H1 (cell line): Measurements from ENCODE around the gene UBE3B. TPM values are rescaled to one million over a fixed set of nuclear protein-coding genes. Genes with fewer than 3 reads are reported as not detected.

Experiments used
- BACH1 ChIP-seq: IDR thresholded peaks from 2 replicates; pipeline ENCODE4 v1.6.1; 2012; ENCODE audit warnings: low read length, improper control_type of control experiment
- BRCA1 ChIP-seq: IDR thresholded peaks from 2 replicates; pipeline ENCODE4 v1.6.1; 2012; ENCODE audit warnings: low read depth, low read length, improper control_type of control experiment
- CBX8 ChIP-seq: fragments of 300-800, 300-1000 bp; sonication (generic); IDR thresholded peaks from 2 replicates; pipeline ENCODE4 v1.7.1; 2016; ENCODE audit warnings: low read depth, low read length, borderline replicate concordance
- CHD1 ChIP-seq: IDR thresholded peaks from 2 replicates; pipeline ENCODE4 v1.6.1; 2012; ENCODE audit warnings: low read depth, low read length, improper control_type of control experiment
- CHD2 ChIP-seq: IDR thresholded peaks from 2 replicates; pipeline ENCODE4 v1.6.1; 2012; ENCODE audit warnings: low read length, improper control_type of control experiment
- EZH2 ChIP-seq: fragments of 200-600 bp; sonication (generic); IDR thresholded peaks from 2 replicates; pipeline ENCODE4 v1.7.1; 2012; ENCODE audit warnings: low read depth, mild to moderate bottlenecking, moderate library complexity, low read length, inconsistent platforms; ENCODE audit not compliant: severe bottlenecking
- GABPA ChIP-seq: IDR thresholded peaks from 2 replicates; pipeline ENCODE4 v1.6.1; 2011; ENCODE audit warnings: mild to moderate bottlenecking, low read length, moderate library complexity, borderline replicate concordance; ENCODE audit not compliant: insufficient read depth
- JUND ChIP-seq: IDR thresholded peaks from 2 replicates; pipeline ENCODE4 v1.6.1; 2011; ENCODE audit warnings: mild to moderate bottlenecking, improper control_type of control experiment, low read length
- KDM5A ChIP-seq: fragments of 200-600 bp; IDR thresholded peaks from 2 replicates; pipeline ENCODE4 v1.7.1; 2012; ENCODE audit warnings: mild to moderate bottlenecking, low read length, inconsistent platforms, mixed read lengths
- MAFK ChIP-seq: IDR thresholded peaks from 2 replicates; pipeline ENCODE4 v1.6.1; 2012; ENCODE audit warnings: low read depth, mild to moderate bottlenecking, improper control_type of control experiment, low read length
- MAX ChIP-seq: IDR thresholded peaks from 2 replicates; pipeline ENCODE4 v1.6.1; 2012; ENCODE audit warnings: inconsistent platforms
- NANOG ChIP-seq: IDR thresholded peaks from 2 replicates; pipeline ENCODE4 v1.6.1; 2011; ENCODE audit warnings: low read length, low read depth, mild to moderate bottlenecking, inconsistent platforms; ENCODE audit not compliant: insufficient read depth, poor library complexity, severe bottlenecking
- POLR2AphosphoS5 ChIP-seq: IDR thresholded peaks from 2 replicates; pipeline ENCODE4 v1.6.1; 2011; ENCODE audit warnings: low read depth, low read length
- SAP30 ChIP-seq: fragments of 300-600 bp; sonication (generic); IDR thresholded peaks from 2 replicates; pipeline ENCODE4 v1.7.1; 2012; ENCODE audit warnings: low read length, moderate library complexity, mild to moderate bottlenecking, inconsistent platforms; ENCODE audit not compliant: insufficient read depth, insufficient replicate concordance
- SIN3A ChIP-seq, 2 experiments: IDR thresholded peaks in 1 of 2; conservative IDR thresholded peaks in 1 of 2; 2 replicates each; pipeline ENCODE4 v1.6.1; 2011 to 2012; ENCODE audit warnings: low read length in 2 of 2, improper control_type of control experiment in 1 of 2, low read depth in 1 of 2, mild to moderate bottlenecking in 1 of 2
- SIRT6 ChIP-seq: IDR thresholded peaks from one replicate; pipeline ENCODE4 v1.7.1; 2012; ENCODE audit warnings: low read length, inconsistent platforms
- SIX5 ChIP-seq: IDR thresholded peaks from 2 replicates; pipeline ENCODE4 v1.6.1; 2011; ENCODE audit warnings: mild to moderate bottlenecking, low read depth, low read length
- SP1 ChIP-seq: IDR thresholded peaks from 2 replicates; pipeline ENCODE4 v1.6.1; 2011; ENCODE audit warnings: low read depth, low read length
- SRF ChIP-seq: IDR thresholded peaks from 2 replicates; pipeline ENCODE4 v1.6.1; 2011; ENCODE audit warnings: mild to moderate bottlenecking, low read depth, low read length, moderate library complexity
- TAF1 ChIP-seq: IDR thresholded peaks from 2 replicates; pipeline ENCODE4 v1.6.1; 2011; ENCODE audit warnings: mild to moderate bottlenecking, low read depth, low read length
- TAF7 ChIP-seq: optimal IDR thresholded peaks from 2 replicates; pipeline ENCODE3; 2011; ENCODE audit warnings: low read depth, mild to moderate bottlenecking, inconsistent platforms, low read length, moderate library complexity, borderline replicate concordance
- TCF12 ChIP-seq: IDR thresholded peaks from 2 replicates; pipeline ENCODE4 v1.6.1; 2011; ENCODE audit warnings: low read depth, mild to moderate bottlenecking, low read length
- YY1 ChIP-seq: IDR thresholded peaks from 2 replicates; pipeline ENCODE4 v1.6.1; 2011; ENCODE audit warnings: low read depth, mild to moderate bottlenecking, low read length
- polyA plus RNA-seq, 7 experiments: library from polyadenylated mRNA; depleted of rRNA in 3 of 7; stranded (reverse) in 5 of 7; unstranded in 2 of 7; fragments of >200 nt in 5 of 7; fragments of 200-250 nt in 2 of 7; gene quantifications; 1 replicate in 5 of 7; 2 replicates in 1 of 7; 4 replicates in 1 of 7; pipeline versions ENCODE4 v1.2.1 to v1.2.3, GENCODE V29; 2011 to 2013; ENCODE audit warnings: missing spikeins in 2 of 7, mixed read lengths in 2 of 7
- total RNA-seq: library from RNA; stranded (reverse); fragmentation: NEBNext Ultra II Directional; extraction: Animal tissue kit (Norgen Biotek cat#: 25700); gene quantifications from 2 replicates; pipeline ENCODE4 v1.2.1, GENCODE V29; 2021
- TF ChIP-seq, protein P1 (sequence below): IDR thresholded peaks from 2 replicates; pipeline ENCODE4 v1.6.1; 2012; ENCODE audit warnings: inconsistent platforms

The UBE3B gene
- total and polyA plus RNA-seq, 2 of the 8 experiments (the other 6 are each of a cell fraction or from before 2014, with no cell fraction given): 14.0 to 21.1 TPM

- TF ChIP-seq TAF1: peak; percentile 65
- peak; percentile 95 for TF ChIP-seq SP1
- peak; percentile 47; the same call in 1 of the 2 replicates for TF ChIP-seq BRCA1
- TF ChIP-seq JUND: peak; percentile 71; the same call in 1 of the 2 replicates
- TF ChIP-seq CBX8: no peak
- peak; percentile 61 for TF ChIP-seq CHD2
- TF ChIP-seq SIN3A (conservative IDR thresholded peaks at IDR 0.05 in 1 of 2, IDR thresholded peaks at IDR 0.05 in 1 of 2; ENCODE audit: low read depth in 1 of 2, low read length in 2 of 2): peak; percentile 64 to 98; a peak in 2 of 4 replicates
- TF ChIP-seq NANOG: no peak
- no peak for TF ChIP-seq KDM5A
- no peak for TF ChIP-seq BACH1
- no peak for TF ChIP-seq CHD1
- no peak for TF ChIP-seq GABPA
- no peak for TF ChIP-seq SRF
- TF ChIP-seq YY1: 0 out of 2 replicates have a peak, but pooled peaks have one; percentile 26
- no peak for TF ChIP-seq MAFK
- no peak for TF ChIP-seq SIX5
- peak; percentile 48 for TF ChIP-seq TAF7
- TF ChIP-seq TCF12: no peak
- no peak for TF ChIP-seq SIRT6
- TF ChIP-seq, protein P1, sequence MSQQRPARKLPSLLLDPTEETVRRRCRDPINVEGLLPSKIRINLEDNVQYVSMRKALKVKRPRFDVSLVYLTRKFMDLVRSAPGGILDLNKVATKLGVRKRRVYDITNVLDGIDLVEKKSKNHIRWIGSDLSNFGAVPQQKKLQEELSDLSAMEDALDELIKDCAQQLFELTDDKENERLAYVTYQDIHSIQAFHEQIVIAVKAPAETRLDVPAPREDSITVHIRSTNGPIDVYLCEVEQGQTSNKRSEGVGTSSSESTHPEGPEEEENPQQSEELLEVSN: peak; percentile 76; the same call in 1 of the 2 replicates
- peak; percentile 83 for TF ChIP-seq POLR2AphosphoS5
- TF ChIP-seq SAP30: peak; percentile 68
- TF ChIP-seq EZH2: no peak
- peak; percentile 99 for TF ChIP-seq MAX
Observed at GRCh38 chr12:109573029-109573913, 95.8 kb downstream of the UBE3B start, which contains the start of the genes MMAB and MVK (continued).
